Peyer's patch (tissue), 4 donors: Measurements from ENCODE around the gene GBE1.

ENCODE experiments used
- CTCF ChIP-seq, 6 experiments: fragments of 450-650 bp in 4 of 6; fragments of 200-600 bp in 2 of 6; sonication (generic) in 1 of 6; IDR thresholded peaks; one replicate each; pipeline ENCODE4 v1.5.1; 2017 to 2019; ENCODE audit warnings: antibody characterized with exemption in 6 of 6, mild to moderate bottlenecking in 3 of 6, moderate library complexity in 1 of 6
- POLR2A ChIP-seq, 2 donors: fragments of 450-650 bp; IDR thresholded peaks; one replicate each; pipeline ENCODE4 v1.5.1; 2017; ENCODE audit warnings: antibody characterized with exemption in 2 of 2, mild to moderate bottlenecking in 2 of 2, moderate library complexity in 2 of 2

GRCh38 chr3:81702126-81702525 is 59.3 kb downstream of the GBE1 start:
- TF ChIP-seq CTCF (IDR thresholded peaks at IDR 0.05), result no peak
- no peak for TF ChIP-seq POLR2A (IDR thresholded peaks at IDR 0.05)
